Measurements from ENCODE around the gene ABLIM1. TPM values are rescaled to one million over a fixed set of nuclear protein-coding genes. Genes with fewer than 3 reads are reported as not detected.

The ABLIM1 gene
- total and polyA plus RNA-seq, 5 experiments from 2014 or later: 267 to 430 (median 388) TPM

DNA sequence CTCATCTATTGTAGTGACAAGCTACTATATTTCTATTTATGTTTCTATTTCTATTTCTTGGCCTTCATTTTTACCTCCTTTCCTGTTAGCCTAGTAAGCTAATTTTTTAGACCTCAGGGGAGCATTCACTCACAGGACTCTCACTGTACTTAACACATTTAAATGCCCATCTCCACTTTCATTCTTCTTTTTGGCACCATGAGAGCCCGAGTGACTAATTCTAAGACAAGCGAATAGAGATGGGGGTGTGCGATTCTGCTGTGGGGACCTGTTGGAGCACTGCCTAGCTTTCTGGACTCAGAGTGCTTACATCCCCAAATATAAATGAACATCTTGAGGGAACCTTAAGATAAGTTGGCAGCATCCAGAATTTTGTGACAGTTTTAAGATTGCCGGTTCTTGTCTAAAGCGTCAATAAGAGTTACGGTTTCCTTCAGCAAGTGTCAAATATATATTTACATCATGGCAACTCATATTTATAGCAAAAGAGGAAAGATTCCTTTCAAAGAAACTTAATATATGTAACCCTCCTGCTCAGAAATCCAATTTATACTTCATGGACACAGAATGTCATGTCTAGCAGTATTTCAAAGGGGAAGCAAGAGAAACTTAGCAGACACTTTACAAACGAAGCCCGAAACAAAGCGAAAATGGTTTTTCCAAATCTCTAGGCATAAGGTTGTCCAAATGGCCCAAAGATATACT, 199.7 kb downstream of the ABLIM1 start:
- peak overlapping the region in 2 of 10 donors; percentile 12 to 20 for H3K4me3 Mint-ChIP-seq
- POLR2A ChIA-PET: no interaction called here
- H3K36me3 Mint-ChIP-seq: peaks cover 2 to 89% (median 24%) of the 10 kb centered on the region in 3 donors
- peaks cover 6 to 52% (median 29%) of the 10 kb centered on the region in 4 donors for H3K4me1 Mint-ChIP-seq
- no peaks in the 10 kb centered on the region for H3K27me3 Mint-ChIP-seq
- peak overlapping the region in 7 of 10 donors; percentile 13 to 74 (median 40) for H3K27ac Mint-ChIP-seq
- ATAC-seq (no peak), DNase-seq (no peak)
- H3K9me3 Mint-ChIP-seq: no peaks in the 10 kb centered on the region

DNA sequence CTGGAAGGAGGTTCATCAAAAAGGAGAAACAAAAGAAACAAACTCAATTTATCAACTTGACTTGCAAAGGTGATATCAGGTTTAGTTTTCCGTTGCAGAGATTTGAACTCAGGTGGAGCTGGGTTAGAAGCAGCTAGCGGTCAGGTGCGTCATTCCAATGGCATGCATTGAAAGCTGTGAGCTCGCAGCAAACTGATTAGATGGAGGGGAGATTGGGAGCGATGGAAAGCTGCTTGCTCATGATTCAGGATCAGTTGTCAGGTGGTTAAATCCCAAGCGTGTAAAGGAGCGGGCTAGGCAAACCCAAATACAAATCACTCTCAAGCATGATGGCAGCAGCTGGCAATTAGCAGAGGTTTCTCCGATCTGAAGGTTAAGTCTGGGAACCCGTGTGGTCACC, 204.5 kb downstream of the ABLIM1 start:
- Mint-ChIP-seq H3K27ac (peak overlapping the region in 9 of 10 donors; percentile 12 to 94 (median 61)), H3K36me3 (peaks cover 5 to 87% (median 19%) of the 10 kb centered on the region in 3 donors), H3K9me3 (no peaks in the 10 kb centered on the region), H3K27me3 (no peaks in the 10 kb centered on the region), H3K4me1 (peaks cover 3 to 42% (median 26%) of the 10 kb centered on the region in 4 donors), H3K4me3 (no peak overlapping the region)
- ATAC-seq (no peak), DNase-seq (no peak)
- POLR2A ChIA-PET: interaction anchor here (0.5 kb wide), 1 partner anchor 74 kb away, joined by 3 read pairs; no protein-coding TSS in a partner anchor

- Mint-ChIP-seq H3K27ac (peak overlapping the region in 5 of 10 donors; percentile 39 to 56 (median 51)), H3K27me3 (no peaks in the 10 kb centered on the region), H3K36me3 (peaks cover 9 to 92% (median 10%) of the 10 kb centered on the region in 3 donors)
These were observed 209.2 kb downstream of the ABLIM1 start for GRCh38 chr10:114448897-114449296.

DNA sequence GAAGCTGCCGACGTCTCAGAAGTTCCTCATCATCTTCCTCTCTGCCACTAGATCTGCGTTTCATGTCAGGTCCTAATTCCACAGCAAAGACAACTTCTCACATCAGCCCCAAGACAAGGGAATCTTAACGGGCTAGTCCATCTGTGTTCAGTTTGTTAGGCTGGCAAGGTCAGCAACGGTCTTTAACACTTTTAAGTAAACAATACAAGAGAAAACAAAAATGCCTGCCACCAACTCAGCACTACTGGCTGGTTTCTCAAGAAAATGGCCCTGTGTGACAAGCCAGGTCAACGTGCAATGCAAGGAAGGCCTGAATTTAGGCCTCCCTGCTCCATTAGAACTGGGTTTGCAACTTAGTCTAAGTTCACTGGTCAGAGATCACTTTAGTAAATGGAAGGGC, 212.7 kb downstream of the ABLIM1 start:
- Mint-ChIP-seq H3K4me1 (peaks cover 0 to 12% (median under 1%) of the 10 kb centered on the region in 4 donors), H3K36me3 (peaks cover 10 to 97% (median 18%) of the 10 kb centered on the region in 3 donors), H3K4me3 (peak overlapping the region in 1 of 10 donors; percentile 15), H3K27ac (peak overlapping the region; percentile 6 to 91 (median 48)), H3K9me3 (no peaks in the 10 kb centered on the region), H3K27me3 (no peaks in the 10 kb centered on the region)
- POLR2A ChIA-PET: no interaction called here
- DNase-seq: no peak
- ATAC-seq: no peak

More at GRCh38 chr10:114448897-114449296, 209.2 kb downstream of the ABLIM1 start:
- Mint-ChIP-seq H3K4me1 (peaks cover 3 to 29% (median 17%) of the 10 kb centered on the region in 4 donors), H3K9me3 (no peaks in the 10 kb centered on the region), H3K4me3 (no peak overlapping the region)
- ATAC-seq: no peak
- POLR2A ChIA-PET: no interaction called here
- DNase-seq: no peak

DNA sequence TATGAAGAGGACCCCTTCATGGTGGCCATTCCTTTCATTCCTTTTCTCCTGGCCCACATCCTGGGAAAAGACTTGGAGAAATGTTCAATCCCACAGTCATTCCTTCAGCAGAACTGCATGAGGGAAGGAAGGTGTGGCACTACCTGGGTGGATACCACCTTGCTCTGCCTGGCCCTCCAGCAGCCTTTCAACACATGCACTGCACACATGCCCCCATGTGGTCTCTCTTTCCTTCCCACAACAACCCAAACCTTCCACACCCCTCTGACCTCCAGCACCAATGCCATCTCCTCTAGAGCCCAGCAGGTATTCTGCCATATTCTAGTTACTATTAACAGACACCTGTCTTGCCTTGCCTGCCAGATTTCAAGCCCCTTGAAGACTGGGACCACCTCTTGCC, 213.3 kb downstream of the ABLIM1 start:
- ATAC-seq (no peak), DNase-seq (no peak)
- no peaks in the 10 kb centered on the region for H3K27me3 Mint-ChIP-seq
- POLR2A ChIA-PET: no interaction called here
- H3K27ac Mint-ChIP-seq: peak overlapping the region; percentile 6 to 91 (median 58)
- no peaks in the 10 kb centered on the region for H3K9me3 Mint-ChIP-seq
- peaks cover 15 to 97% (median 18%) of the 10 kb centered on the region in 3 donors for H3K36me3 Mint-ChIP-seq
- H3K4me3 Mint-ChIP-seq: no peak overlapping the region
- peaks cover 0 to 12% (median under 1%) of the 10 kb centered on the region in 4 donors for H3K4me1 Mint-ChIP-seq

GRCh38 chr10:114442091-114442630, 215.9 kb downstream of the ABLIM1 start:
- no peak for DNase-seq
- Mint-ChIP-seq H3K4me3 (no peak overlapping the region), H3K27ac (peak overlapping the region in 4 of 10 donors; percentile 40 to 78 (median 58))

DNA sequence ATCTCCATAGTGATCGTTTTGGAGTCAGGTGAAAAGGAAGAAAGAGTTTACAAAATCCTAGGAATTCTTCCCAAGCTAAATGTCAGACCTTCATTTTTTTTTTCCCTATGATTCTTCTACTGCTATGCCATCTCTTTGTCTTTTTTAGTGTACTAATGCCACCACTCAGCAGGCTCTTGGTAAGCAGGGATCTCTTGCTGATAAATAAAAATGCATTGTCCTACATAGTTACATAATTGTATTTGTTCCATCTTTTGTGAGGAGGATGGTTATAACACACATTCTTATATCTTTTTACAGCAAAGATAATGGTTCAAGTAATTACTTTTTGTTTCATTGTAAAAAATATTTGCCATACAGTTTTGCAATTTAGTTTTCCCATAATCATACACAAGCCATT, 217.0 kb downstream of the ABLIM1 start:
- Mint-ChIP-seq H3K27ac (peak overlapping the region in 8 of 10 donors; percentile 5 to 60 (median 44)), H3K9me3 (no peaks in the 10 kb centered on the region), H3K4me3 (no peak overlapping the region), H3K4me1 (peaks cover 0 to 8% (median under 1%) of the 10 kb centered on the region in 4 donors), H3K36me3 (peaks cover 23 to 98% (median 26%) of the 10 kb centered on the region in 3 donors), H3K27me3 (no peaks in the 10 kb centered on the region)
- no peak for DNase-seq
- POLR2A ChIA-PET: interaction anchor here (0.6 kb wide), 1 partner anchor 105 kb away, joined by 4 read pairs; no protein-coding TSS in a partner anchor
- ATAC-seq: no peak

More at GRCh38 chr10:114442091-114442630, 215.9 kb downstream of the ABLIM1 start:
- Mint-ChIP-seq H3K36me3 (peaks cover 18 to 98% (median 22%) of the 10 kb centered on the region in 3 donors), H3K27me3 (no peaks in the 10 kb centered on the region), H3K4me1 (peaks cover 0 to 8% (median under 1%) of the 10 kb centered on the region in 4 donors), H3K9me3 (no peaks in the 10 kb centered on the region)
- POLR2A ChIA-PET: no interaction called here
- no peak for ATAC-seq

DNA sequence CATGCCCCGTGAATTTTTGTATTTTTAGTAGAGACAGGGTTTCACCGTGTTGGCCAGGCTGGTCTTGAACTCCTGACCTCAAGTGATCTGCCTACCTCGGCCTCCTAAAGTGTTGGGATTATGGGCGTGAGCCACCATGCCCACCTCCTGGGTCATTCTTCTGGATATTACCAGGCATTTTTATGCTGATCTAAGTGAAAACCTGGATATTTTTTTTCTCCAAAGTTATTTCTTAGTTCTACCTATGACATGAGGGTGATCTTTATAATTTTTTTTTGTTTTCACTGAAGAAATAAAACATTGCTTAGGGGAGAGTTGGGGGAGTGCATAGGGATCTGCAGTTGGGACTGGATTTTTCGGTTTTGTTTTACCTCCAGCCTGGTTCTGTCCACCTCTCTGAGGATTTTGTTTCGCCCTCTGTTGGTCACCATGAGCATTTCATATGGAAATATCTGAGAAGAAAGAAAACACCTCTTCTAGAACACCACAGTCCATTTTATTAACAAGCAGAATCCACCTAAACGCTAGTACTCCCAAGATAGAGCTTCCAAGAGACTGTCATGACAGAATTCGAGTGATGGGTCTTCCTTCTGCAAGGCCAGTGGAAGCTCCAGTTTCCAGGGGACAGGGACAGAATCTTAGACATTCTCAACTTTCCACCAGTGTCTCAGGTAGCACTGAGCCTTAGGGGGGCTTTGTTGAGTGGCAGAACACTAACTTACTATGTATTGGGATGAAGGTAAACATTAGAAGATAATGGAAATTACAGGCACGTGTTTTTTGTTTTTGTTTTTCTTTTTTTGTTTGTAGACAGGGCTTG, 220.4 kb downstream of the ABLIM1 start:
- no peak overlapping the region for H3K4me3 Mint-ChIP-seq
- H3K9me3 Mint-ChIP-seq: no peaks in the 10 kb centered on the region
- no peak for ATAC-seq
- peaks cover 24 to 99% (median 37%) of the 10 kb centered on the region in 3 donors for H3K36me3 Mint-ChIP-seq
- H3K27me3 Mint-ChIP-seq: no peaks in the 10 kb centered on the region
- POLR2A ChIA-PET: no interaction called here
- DNase-seq: no peak
- peaks cover 0 to 2% (median under 1%) of the 10 kb centered on the region in 4 donors for H3K4me1 Mint-ChIP-seq
- H3K27ac Mint-ChIP-seq: peak overlapping the region; percentile 3 to 81 (median 36)

DNA sequence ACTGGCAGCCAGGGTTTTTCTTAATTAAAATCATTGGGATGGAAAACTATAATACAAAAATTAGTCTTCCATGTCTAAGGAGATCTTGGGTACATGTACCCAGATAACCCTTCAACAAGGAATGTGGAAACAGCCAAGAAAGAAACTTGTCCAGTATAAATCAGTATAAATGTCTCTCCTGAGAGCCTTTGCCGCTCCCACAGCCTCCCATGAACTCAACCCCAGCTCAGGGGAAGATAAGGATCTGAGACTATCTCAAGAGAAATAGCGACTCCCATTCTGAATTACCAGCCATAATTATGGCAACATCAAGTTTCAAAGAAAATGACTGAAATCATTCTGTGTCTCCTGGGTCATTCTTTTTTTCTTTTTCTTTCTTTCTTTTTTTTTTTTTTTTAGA, 221.1 kb downstream of the ABLIM1 start:
- Mint-ChIP-seq H3K36me3 (peaks cover 24 to 100% (median 42%) of the 10 kb centered on the region in 3 donors), H3K27me3 (no peaks in the 10 kb centered on the region), H3K4me3 (no peak overlapping the region), H3K9me3 (no peaks in the 10 kb centered on the region), H3K27ac (peak overlapping the region in 2 of 10 donors; percentile 47 to 55), H3K4me1 (peaks cover 0 to 2% (median under 1%) of the 10 kb centered on the region in 4 donors)
- DNase-seq (no peak), ATAC-seq (no peak)
- POLR2A ChIA-PET: no interaction called here

GRCh38 chr10:114432566-114433093, 225.4 kb downstream of the ABLIM1 start:
- POLR2A ChIA-PET: no interaction called here
- ATAC-seq: no peak
- no peaks in the 10 kb centered on the region for H3K9me3 Mint-ChIP-seq
- H3K4me1 Mint-ChIP-seq: peaks cover 0 to 12% (median 3%) of the 10 kb centered on the region in 4 donors
- no peak overlapping the region for H3K4me3 Mint-ChIP-seq
- DNase-seq: no peak
- peaks cover 6 to 79% (median 42%) of the 10 kb centered on the region in 3 donors for H3K36me3 Mint-ChIP-seq
- H3K27me3 Mint-ChIP-seq: no peaks in the 10 kb centered on the region
- peak overlapping the region; percentile 7 to 79 (median 48) for H3K27ac Mint-ChIP-seq

DNA sequence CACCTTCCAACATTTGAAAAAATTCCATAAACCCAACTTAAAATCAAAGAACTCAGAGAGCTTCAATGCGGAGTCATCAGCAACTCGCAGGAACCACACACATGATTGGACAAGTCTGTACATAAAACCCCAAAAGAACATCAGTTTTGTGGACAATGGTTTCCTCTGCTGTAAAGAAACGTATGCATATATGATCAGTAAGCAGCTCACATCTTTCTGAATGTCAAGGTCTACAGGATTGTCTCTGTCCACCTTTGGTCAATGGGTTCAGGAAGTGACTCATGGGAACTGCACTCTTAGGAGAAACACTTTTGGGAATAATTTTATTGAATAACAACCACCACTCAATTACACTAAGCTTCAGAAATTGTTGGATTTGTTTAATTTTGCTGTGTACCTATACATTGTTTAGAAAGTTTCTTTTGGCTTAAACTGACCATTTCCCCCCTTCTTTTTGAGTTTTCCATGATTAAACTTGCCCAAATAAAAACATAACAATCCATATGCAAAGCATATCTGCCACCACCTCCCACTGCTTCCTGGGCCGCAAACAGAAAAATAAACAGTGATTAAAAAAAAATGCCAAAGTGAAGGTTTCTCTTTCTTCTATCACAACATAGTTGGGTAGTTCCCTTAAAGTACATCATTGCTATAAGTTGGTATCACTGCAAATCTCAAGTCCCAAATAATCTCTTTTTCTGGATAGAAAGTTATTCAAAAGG, 226.5 kb downstream of the ABLIM1 start:
- Mint-ChIP-seq H3K36me3 (peaks cover 6 to 68% (median 41%) of the 10 kb centered on the region in 3 donors), H3K4me3 (no peak overlapping the region), H3K9me3 (no peaks in the 10 kb centered on the region), H3K27me3 (no peaks in the 10 kb centered on the region), H3K4me1 (peaks cover 0 to 12% (median 3%) of the 10 kb centered on the region in 4 donors), H3K27ac (peak overlapping the region; percentile 12 to 84 (median 54))
- ATAC-seq: no peak
- POLR2A ChIA-PET: no interaction called here
- no peak for DNase-seq

All from naive thymus-derived CD8-positive, alpha-beta T cell (primary cell).